HG03571 (cell line): ENCODE measurements around the gene NIPAL1.

Source experiments
- ATAC-seq: cut with Tn5 transposase; IDR thresholded peaks from one replicate; pipeline ENCODE4 v1.9.1; 2021; ENCODE audit not compliant: unreplicated experiment

The NIPAL1 gene

GRCh38 chr4:48025005-48025404 lies 8.4 kb downstream of the NIPAL1 start:
- no peak for ATAC-seq

DNA sequence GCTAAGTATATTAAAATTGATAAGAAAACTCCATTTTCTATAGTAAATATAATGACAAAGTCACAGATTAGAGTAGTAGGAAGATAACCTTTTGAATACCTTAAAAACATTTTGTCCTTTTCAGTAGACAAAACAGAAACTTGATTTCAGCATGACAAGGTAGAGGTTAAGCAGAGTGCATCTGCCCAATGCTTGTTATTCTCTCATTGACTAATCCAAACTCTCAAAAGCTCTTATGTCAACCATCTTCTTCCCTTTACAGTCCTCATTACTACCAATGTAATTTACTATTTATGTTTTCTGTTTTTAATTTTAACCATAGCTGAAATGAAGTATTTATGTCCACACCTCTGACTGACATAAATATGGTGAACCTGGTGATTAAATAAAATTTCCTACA lies 11.1 kb downstream of the NIPAL1 start:
- peak; percentile 67 for ATAC-seq

DNA sequence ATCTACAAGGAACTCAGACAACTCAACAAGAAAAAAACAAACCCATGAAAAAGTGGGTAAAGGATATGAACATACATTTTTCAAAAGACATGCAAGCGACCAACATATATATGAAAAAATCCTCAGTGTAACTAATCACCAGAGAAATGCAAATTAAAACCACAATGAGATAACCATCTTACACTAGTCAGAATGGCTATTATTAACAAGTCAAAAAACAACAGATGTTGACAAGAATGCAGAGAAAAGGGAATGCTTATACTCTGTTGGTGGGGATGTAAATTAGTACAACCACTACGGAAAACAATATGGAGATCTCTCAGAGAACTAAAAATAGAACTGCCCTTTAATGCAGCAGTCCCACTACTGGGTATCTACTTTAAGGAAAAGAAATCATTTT lies 12.1 kb downstream of the NIPAL1 start:
- no peak for ATAC-seq

DNA sequence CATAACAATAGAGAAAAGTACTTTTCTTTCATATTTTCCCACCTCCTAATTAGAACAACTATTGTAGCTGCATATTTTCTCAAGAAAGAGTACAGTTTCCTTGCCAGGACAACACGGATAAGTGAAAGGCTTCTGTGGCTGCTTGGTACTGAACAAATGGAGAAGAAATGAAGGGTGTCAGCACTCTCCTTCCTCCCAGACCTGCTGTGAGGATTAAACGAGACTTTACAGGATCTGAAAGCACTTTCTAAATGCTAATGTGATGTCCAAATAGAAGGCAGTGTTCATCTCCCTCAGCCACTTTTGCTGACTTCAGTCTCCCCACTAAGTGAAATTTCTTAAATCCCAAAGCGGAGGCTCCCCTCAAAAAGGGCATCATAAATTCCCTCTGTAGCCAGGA lies 13.9 kb downstream of the NIPAL1 start:
- ATAC-seq: no peak

GRCh38 chr4:48031802-48032525 lies 15.4 kb downstream of the NIPAL1 start:
- no peak for ATAC-seq

GRCh38 chr4:48032721-48033120 lies 16.1 kb downstream of the NIPAL1 start:
- no peak for ATAC-seq

DNA sequence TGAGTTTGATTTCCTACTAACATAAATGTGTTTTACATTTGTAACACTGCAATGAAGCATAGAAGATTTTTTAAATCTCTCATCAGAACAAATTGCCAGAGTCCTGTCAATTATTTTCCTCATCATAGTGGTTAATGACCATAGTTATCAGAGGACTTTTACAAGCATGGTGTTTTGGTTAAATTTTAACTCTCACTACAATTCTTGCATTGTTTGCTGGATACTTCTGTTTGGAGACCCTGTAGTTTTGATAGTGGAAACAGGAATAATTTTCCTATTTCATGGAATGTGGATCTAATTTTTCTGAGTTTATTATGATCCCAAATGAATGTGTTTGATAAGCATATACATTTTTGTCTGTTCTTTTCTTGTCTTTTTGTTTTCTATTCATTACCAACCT lies 16.8 kb downstream of the NIPAL1 start:
- ATAC-seq: no peak

GRCh38 chr4:48033825-48034413 lies 17.3 kb downstream of the NIPAL1 start:
- no peak for ATAC-seq

DNA sequence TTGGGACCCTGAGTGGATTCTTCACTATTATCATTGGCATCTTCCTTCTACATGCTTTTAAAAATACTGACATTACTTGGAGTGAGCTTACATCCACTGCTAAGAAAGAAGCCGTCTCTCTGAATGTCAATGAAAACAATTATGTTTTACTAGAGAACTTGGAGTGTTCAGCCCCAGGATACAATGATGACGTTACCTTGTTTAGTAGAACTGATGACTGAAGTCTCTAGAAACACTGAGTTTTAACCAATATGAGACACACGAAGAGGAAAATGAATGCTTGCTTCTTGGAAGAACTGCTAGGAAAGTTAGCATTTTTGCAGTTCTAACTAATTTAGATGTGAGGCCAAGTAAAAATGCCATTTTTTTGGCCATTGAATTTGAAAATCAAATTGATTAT lies 19.4 kb downstream of the NIPAL1 start:
- ATAC-seq: no peak

- no peak for ATAC-seq
These were observed 20.5 kb downstream of the NIPAL1 start for GRCh38 chr4:48037117-48037462.

DNA sequence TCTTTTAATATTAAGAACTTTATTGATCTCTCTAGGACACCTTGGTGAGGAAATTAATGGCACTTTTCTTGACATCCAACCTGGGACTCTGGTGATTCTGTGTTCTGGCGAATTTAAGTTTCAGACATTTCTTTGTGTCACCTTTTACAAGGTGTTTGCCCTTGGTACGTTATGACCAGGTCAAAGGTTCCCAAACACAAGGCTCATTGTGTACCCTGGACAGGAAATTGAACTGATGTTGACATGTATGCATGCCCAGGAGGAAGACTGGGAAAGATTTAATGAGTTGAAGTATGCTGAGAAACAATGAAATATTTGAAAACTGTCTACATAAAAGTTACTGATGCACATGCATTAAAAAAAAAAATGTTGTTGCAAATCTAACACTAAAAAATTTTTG lies 22.1 kb downstream of the NIPAL1 start:
- no peak for ATAC-seq

DNA sequence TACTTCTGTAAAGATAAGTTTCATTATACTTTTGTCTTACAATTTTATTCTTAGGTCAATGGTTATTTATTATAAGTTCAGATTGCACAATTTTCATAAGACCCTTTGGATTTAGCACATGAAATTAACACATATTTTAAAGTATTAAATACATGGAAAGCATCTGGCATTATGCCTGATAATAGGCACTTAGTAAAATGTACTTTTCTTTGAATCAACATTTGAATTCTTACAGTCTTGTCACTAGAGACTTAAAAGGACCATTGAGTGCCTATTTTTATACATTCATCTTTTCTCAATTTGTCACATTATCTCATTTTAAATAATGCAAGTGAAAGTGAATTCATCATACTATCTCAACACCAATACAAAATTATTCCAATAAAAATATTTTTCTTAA lies 23.0 kb downstream of the NIPAL1 start:
- ATAC-seq: no peak

GRCh38 chr4:48041535-48042137 lies 25.1 kb downstream of the NIPAL1 start:
- no peak for ATAC-seq

DNA sequence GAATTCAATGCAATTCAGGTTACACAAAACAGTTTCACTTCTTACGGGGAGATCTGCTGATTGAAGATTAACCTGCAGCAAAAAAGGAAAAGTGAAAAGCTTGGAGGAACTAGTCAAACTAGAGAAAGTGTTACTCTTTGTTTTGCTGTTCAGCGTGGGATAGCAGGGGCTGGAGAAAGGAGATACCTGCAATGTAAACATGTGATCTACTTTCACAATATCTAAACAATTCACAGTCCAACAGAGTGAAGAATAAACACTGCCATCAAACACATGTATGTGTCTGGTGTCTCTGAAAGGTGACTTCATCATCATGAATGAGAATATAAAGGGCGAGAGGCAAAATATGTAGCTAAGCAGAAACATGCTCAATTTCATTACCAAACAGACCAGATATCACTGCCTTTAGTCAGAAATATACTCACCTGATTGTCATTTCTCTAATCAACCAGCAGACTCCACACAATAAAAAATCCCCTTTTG lies 26.4 kb downstream of the NIPAL1 start:
- ATAC-seq: no peak

- ATAC-seq: no peak
These were observed 26.9 kb downstream of the NIPAL1 start for GRCh38 chr4:48043504-48043903.

DNA sequence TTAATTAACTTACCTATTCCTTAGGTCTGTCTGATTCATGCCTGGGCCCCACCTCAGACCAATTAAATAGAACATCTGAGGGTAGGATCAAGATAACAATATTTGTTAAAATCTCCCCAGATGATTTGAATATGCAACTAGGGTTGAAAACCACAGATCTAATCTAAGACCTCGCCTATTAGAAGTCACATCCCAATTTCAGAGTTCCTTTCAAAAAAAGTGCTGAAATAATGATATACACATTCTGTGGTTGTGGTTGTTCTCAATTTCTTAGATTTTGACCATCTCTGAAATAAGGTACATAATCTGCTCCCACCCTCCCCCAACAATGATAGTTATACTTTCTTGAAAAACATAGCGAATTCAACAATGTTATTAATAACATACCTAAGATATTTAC lies 27.7 kb downstream of the NIPAL1 start:
- no peak for ATAC-seq

GRCh38 chr4:48046059-48046458 lies 29.5 kb downstream of the NIPAL1 start:
- no peak for ATAC-seq

DNA sequence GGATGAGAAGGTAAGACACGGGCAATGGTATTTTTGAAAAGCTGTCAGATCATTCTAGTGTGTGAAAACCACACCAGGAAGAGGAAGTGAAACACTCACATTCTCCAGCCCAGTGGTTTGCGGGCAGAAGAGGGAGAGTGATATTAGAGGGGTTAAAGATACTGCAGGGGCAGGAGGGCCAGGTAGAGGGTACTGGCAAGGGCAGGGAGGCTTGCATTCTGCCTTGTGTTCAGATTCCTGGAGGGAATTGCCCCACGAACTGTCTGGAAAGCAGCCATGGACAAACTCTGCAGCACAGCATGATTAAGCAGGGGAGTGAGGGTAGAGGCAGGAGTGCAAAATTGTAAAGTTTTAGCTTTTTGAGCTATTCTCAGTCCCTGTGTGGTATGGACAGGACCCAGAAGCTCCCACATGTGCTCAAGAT lies 30.9 kb downstream of the NIPAL1 start:
- ATAC-seq: peak; percentile 98

DNA sequence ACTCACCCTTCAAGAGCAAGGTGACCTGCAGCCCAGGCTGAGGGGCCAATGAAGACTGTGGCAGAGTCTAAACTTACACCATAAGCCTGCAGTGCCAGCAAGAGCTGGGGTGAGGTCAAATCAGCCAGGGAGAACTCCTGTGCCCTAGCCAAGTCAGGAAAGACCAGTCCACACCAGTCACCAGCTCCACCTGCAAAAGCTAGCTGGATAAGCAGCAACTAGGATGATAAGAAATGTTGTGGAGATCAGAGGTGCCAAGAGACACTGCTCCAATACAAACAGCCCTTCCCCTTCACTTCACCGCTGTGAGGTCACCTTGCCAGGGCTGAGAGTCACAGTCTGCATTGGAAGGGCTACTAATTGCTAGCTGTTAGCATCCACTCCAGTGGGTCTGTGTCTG lies 31.3 kb downstream of the NIPAL1 start:
- peak; percentile 10 for ATAC-seq

- no peak for ATAC-seq
These were observed 32.9 kb downstream of the NIPAL1 start for GRCh38 chr4:48049483-48049882.

- ATAC-seq: no peak
These were observed 34.5 kb downstream of the NIPAL1 start for GRCh38 chr4:48051078-48051477.
